NOMO-1 treated with dmso at 0.1 percent for 144 hours (cell line): ENCODE measurements around the gene MAD1L1.
"Not testable (repeated sequence)": the region's sequence is repeated elsewhere in the genome, so short reads cannot be mapped to it uniquely, and the experiment has no call there.

Source experiments
- DNase-seq: peaks from one replicate; lab custom pipeline; 2025; ENCODE audit not compliant: unreplicated experiment; lab: John Stamatoyannopoulos, UW

The MAD1L1 gene

GRCh38 chr7:1892011-1892965 is 340.5 kb downstream of the MAD1L1 start:
- DNase-seq: no peak

- DNase-seq: no peak
Measured at GRCh38 chr7:1890289-1891235, 342.2 kb downstream of the MAD1L1 start.

- DNase-seq: no peak
Measured at GRCh38 chr7:1889556-1890181, 343.1 kb downstream of the MAD1L1 start.

- DNase-seq: no peak
Measured at GRCh38 chr7:1889091-1889490, 343.7 kb downstream of the MAD1L1 start.

GRCh38 chr7:1888425-1888824 is 344.3 kb downstream of the MAD1L1 start:
- no peak for DNase-seq

- DNase-seq: no peak
Measured at GRCh38 chr7:1887251-1887650, 345.5 kb downstream of the MAD1L1 start.

GRCh38 chr7:1886361-1887064 is 346.2 kb downstream of the MAD1L1 start:
- no peak for DNase-seq

GRCh38 chr7:1885465-1886226 is 347.1 kb downstream of the MAD1L1 start:
- DNase-seq: no peak

GRCh38 chr7:1884583-1885350 is 348.0 kb downstream of the MAD1L1 start:
- no peak for DNase-seq

GRCh38 chr7:1883834-1884582 is 348.7 kb downstream of the MAD1L1 start:
- DNase-seq: no peak

GRCh38 chr7:1883031-1883761 is 349.5 kb downstream of the MAD1L1 start:
- peak; percentile 2 for DNase-seq

- DNase-seq: no peak
Measured at GRCh38 chr7:1882451-1882850, 350.3 kb downstream of the MAD1L1 start.

GRCh38 chr7:1881946-1882345 is 350.8 kb downstream of the MAD1L1 start:
- DNase-seq: no peak

- DNase-seq: not testable (repeated sequence)
Measured at GRCh38 chr7:1876641-1877040, 356.1 kb downstream of the MAD1L1 start.

GRCh38 chr7:1875392-1876199 is 357.1 kb downstream of the MAD1L1 start:
- not testable (repeated sequence) for DNase-seq

GRCh38 chr7:1874590-1875391 is 358.0 kb downstream of the MAD1L1 start:
- not testable (repeated sequence) for DNase-seq
